ENCODE measurements around the gene ESYT2. TPM values are rescaled to one million over a fixed set of nuclear protein-coding genes. Genes with fewer than 3 reads are reported as not detected.

The ESYT2 gene
- total and polyA plus RNA-seq, 2 of the 4 experiments (the other 2 are of a cell fraction), result 26.7 to 69.9 TPM

GRCh38 chr7:158740013-158740656, 89.2 kb downstream of the ESYT2 start (continued):
- no peak; the same call in 1 of the 2 replicates for TF ChIP-seq SMC3 (IDR thresholded peaks at IDR 0.05; ENCODE audit: low read depth, low read length)
- peak; percentile 97 for TF ChIP-seq CEBPB (IDR thresholded peaks at IDR 0.05; ENCODE audit: low read depth, low read length)

- Histone ChIP-seq H2BK20ac (ENCODE audit: low read depth, low read length) (no peak overlapping the region), H3K4me2 (ENCODE audit: low read depth, low read length) (no peak overlapping the region), H3K27me3 (ENCODE audit: control insufficient read depth, insufficient read depth, low read length) (no peaks in the 10 kb centered on the region), H3K4me1 (ENCODE audit: control insufficient read depth, insufficient read depth, low read length) (peaks cover 18% of the 10 kb centered on the region), H3K18ac (ENCODE audit: low read depth, low read length) (no peak overlapping the region), H2BK120ac (ENCODE audit: low read depth, low read length) (no peak overlapping the region), H3K4ac (ENCODE audit: low read depth, low read length) (no peak overlapping the region), H2BK15ac (ENCODE audit: low read depth, low read length) (no peak overlapping the region), H2BK5ac (ENCODE audit: low read depth, low read length, poor library complexity, severe bottlenecking) (no peak overlapping the region), H3K9ac (ENCODE audit: low read depth, low read length) (no peak overlapping the region), H3K4me3 (ENCODE audit: insufficient read depth, low read depth, low read length) (no peak overlapping the region), H4K91ac (ENCODE audit: insufficient read depth, low read depth, low read length) (no peak overlapping the region), H3K56ac (ENCODE audit: extremely low read depth, insufficient read depth, low read length) (no peak overlapping the region), H3K14ac (replicated peaks; ENCODE audit: low read depth, low read length) (no peak overlapping the region), H3K9me1 (ENCODE audit: insufficient read depth, low read length) (peaks cover 22% of the 10 kb centered on the region), H2AK5ac (ENCODE audit: low read depth, low read length) (no peak overlapping the region), H3K9me3 (ENCODE audit: control insufficient read depth, insufficient read depth, low read length) (no peaks in the 10 kb centered on the region), H3K27ac (ENCODE audit: insufficient read depth, low read length) (no peak overlapping the region), H2AFZ (replicated peaks; ENCODE audit: low read length, poor library complexity) (no peak overlapping the region), H4K5ac (ENCODE audit: low read depth, low read length) (no peak overlapping the region), H3K36me3 (ENCODE audit: control insufficient read depth, insufficient read depth, low read length) (peaks cover 48% of the 10 kb centered on the region), H4K8ac (ENCODE audit: low read depth in 2 of 2, low read length in 2 of 2) (no peak overlapping the region), H3K79me1 (ENCODE audit: low read depth in 1 of 2, low read length in 2 of 2) (peaks cover 5 to 8% of the 10 kb centered on the region in 2 experiments; a peak in 2 of 4 replicates), H4K20me1 (ENCODE audit: insufficient read depth, low read length) (peaks cover 9% of the 10 kb centered on the region; the same call in 1 of the 2 replicates), H2AK9ac (replicated peaks; ENCODE audit: low read depth, low read length, poor library complexity) (no peak overlapping the region), H3K23ac (ENCODE audit: low read depth, low read length) (no peak overlapping the region)
- no peak for TF ChIP-seq RFX5 (IDR thresholded peaks at IDR 0.05; ENCODE audit: low read depth, low read length)
- TF ChIP-seq RAD21 (IDR thresholded peaks at IDR 0.05; ENCODE audit: low read length), result no peak
- no peak for TF ChIP-seq POLR2A (IDR thresholded peaks at IDR 0.05; ENCODE audit: low read depth, low read length)
- TF ChIP-seq CHD1 (IDR thresholded peaks at IDR 0.05; ENCODE audit: low read depth, low read length), result no peak
- POLR2A ChIA-PET (ENCODE audit: unreplicated experiment), result no interaction called here
- in situ Hi-C loops (cut with MboI; ENCODE audit: low sequenced_read_pairs), result no loop called here
- DNase-seq, result no peak
- ATAC-seq (ENCODE audit: low read depth), result no peak
- no TSS peak for BruUV-seq (replicated peaks)
- dilution Hi-C loops (cut with HindIII; ENCODE audit: low sequenced_read_pairs, unreplicated experiment), result no loop called here
- CTCF ChIA-PET, result no interaction called here
- intact Hi-C loops (cut with micrococcal nuclease), result no loop called here
- WGBS, 2 experiments (ENCODE audit: extremely low coverage in 2 of 2, insufficient read length in 1 of 2), result 90% methylated on average over 8 of the region's 15 CpGs; no CpG with 5 or more reads in 1 of the 2 experiments
Measured at GRCh38 chr7:158738841-158739240, 90.5 kb downstream of the ESYT2 start.
